ENCODE results near the gene CLP1. TPM values are rescaled to one million over a fixed set of nuclear protein-coding genes. Genes with fewer than 3 reads are reported as not detected.

The CLP1 gene
- total RNA-seq, 3 donors from 2014 or later (not counting 1 experiment from before 2014, with no cell fraction given), result 18.5 to 23.1 (median 22.8) TPM

DNA sequence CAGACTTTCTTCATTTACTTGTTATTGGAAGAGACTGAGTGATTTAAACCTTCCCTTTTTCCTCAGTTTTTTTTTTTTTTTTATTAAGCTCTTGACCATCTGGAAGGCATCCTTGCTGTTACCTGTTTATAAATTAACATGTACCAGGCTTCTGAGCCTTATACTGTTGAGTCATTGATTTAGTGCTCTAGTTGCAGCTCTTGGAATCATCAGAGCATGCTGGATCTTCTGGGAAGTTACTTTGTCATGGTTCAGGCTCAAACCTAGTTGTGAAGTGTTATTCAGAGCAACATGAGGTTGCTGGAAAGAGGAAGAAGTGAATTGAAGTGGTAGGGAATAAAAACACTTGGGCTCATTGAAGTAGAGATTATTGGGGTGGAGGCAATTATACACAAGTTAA lies 16.7 kb downstream of the CLP1 start:
- Mint-ChIP-seq H3K4me3 (no peak overlapping the region), H3K27ac (peak overlapping the region in 1 of 2 donors; percentile 67), H3K4me1 (peaks cover 56 to 65% of the 10 kb centered on the region in 2 donors), H3K36me3 (peaks cover 8% of the 10 kb centered on the region), H3K27me3 (ENCODE audit: low read depth in 2 of 2) (no peaks in the 10 kb centered on the region), H3K9me3 (no peaks in the 10 kb centered on the region)
- no peaks in the 10 kb centered on the region for H3K27me3 ChIP-seq (ENCODE audit: control insufficient read depth, insufficient read depth, low read length)
- peaks cover 50% of the 10 kb centered on the region for H3K36me3 ChIP-seq (ENCODE audit: control insufficient read depth, insufficient read depth, low read length)
- no peak overlapping the region for H3K4me3 ChIP-seq (ENCODE audit: low read length)
- H3K4me1 ChIP-seq (ENCODE audit: control insufficient read depth, insufficient read depth, low read length), result peaks cover 5% of the 10 kb centered on the region
- ATAC-seq (no peak), DNase-seq (no peak)
- H3K27ac ChIP-seq (ENCODE audit: low read length), result no peak overlapping the region
- no peaks in the 10 kb centered on the region for H3K9me3 ChIP-seq (ENCODE audit: control insufficient read depth, insufficient read depth, low read length)
- TF ChIP-seq, protein P1, sequence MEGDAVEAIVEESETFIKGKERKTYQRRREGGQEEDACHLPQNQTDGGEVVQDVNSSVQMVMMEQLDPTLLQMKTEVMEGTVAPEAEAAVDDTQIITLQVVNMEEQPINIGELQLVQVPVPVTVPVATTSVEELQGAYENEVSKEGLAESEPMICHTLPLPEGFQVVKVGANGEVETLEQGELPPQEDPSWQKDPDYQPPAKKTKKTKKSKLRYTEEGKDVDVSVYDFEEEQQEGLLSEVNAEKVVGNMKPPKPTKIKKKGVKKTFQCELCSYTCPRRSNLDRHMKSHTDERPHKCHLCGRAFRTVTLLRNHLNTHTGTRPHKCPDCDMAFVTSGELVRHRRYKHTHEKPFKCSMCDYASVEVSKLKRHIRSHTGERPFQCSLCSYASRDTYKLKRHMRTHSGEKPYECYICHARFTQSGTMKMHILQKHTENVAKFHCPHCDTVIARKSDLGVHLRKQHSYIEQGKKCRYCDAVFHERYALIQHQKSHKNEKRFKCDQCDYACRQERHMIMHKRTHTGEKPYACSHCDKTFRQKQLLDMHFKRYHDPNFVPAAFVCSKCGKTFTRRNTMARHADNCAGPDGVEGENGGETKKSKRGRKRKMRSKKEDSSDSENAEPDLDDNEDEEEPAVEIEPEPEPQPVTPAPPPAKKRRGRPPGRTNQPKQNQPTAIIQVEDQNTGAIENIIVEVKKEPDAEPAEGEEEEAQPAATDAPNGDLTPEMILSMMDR (IDR thresholded peaks at IDR 0.05), result no peak
- intact Hi-C loops (cut with micrococcal nuclease), result no loop called here

DNA sequence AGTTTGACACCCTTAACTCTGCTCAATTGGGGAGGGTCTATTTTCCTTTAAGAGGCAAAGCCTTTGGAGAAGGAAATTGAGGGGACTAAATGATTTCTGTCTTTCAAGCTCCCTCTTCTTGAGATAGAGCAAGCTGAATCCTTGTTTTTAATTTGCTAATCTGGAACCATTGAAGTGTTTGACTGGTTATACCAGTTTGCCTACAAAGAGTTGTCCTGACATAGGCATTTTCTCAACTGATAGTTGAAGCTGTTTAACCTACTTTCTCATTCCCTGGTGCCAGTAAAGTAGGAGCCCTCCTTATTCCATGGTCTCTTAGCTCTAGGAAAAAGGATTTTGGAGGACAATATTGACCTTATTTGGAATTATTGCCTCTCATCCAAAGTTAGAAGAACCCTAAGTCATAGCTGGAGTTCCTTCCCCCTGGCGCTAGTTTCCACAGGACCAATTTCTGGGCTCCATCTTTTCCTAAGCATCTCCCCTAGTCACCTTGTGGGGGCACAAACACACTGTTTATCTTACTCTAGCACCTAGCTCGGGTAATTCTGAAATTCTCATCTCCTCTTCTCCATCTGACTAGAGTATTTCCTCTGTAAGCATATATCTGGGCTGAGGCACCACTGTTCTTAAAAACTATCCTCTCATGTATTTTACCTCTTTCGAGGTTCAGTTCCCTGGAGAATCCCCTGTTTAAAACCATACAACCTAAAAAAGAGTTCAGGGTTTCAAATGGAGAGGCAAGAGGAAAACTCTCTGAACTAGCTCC lies 17.8 kb downstream of the CLP1 start:
- intact Hi-C loops (cut with micrococcal nuclease), result no loop called here
- no peak overlapping the region for H3K4me3 Mint-ChIP-seq
- Histone ChIP-seq H3K4me3 (ENCODE audit: low read length) (no peak overlapping the region), H3K36me3 (ENCODE audit: control insufficient read depth, insufficient read depth, low read length) (peaks cover 58% of the 10 kb centered on the region), H3K4me1 (ENCODE audit: control insufficient read depth, insufficient read depth, low read length) (peaks cover 4% of the 10 kb centered on the region), H3K27me3 (ENCODE audit: control insufficient read depth, insufficient read depth, low read length) (no peaks in the 10 kb centered on the region), H3K27ac (ENCODE audit: low read length) (no peak overlapping the region), H3K9me3 (ENCODE audit: control insufficient read depth, insufficient read depth, low read length) (no peaks in the 10 kb centered on the region)
- ATAC-seq (no peak), DNase-seq (no peak)
- H3K9me3 Mint-ChIP-seq, result no peaks in the 10 kb centered on the region
- peaks cover 52 to 55% of the 10 kb centered on the region in 2 donors for H3K4me1 Mint-ChIP-seq
- H3K36me3 Mint-ChIP-seq, result peaks cover 8% of the 10 kb centered on the region
- H3K27ac Mint-ChIP-seq, result peak overlapping the region; percentile 26 to 67
- TF ChIP-seq, protein P1 (IDR thresholded peaks at IDR 0.05), result no peak
- 80% methylated on average over 3 of the region's 3 CpGs for WGBS (ENCODE audit: insufficient coverage)
- no peaks in the 10 kb centered on the region for H3K27me3 Mint-ChIP-seq (ENCODE audit: low read depth in 2 of 2)

GRCh38 chr11:57679396-57679795 lies 21.8 kb downstream of the CLP1 start:
- Mint-ChIP-seq H3K4me3 (no peak overlapping the region), H3K4me1 (peaks cover 50 to 59% of the 10 kb centered on the region in 2 donors)

More at GRCh38 chr11:57679396-57679795, 21.8 kb downstream of the CLP1 start:
- no peaks in the 10 kb centered on the region for H3K27me3 Mint-ChIP-seq (ENCODE audit: low read depth in 2 of 2)
- Histone ChIP-seq H3K4me1 (ENCODE audit: control insufficient read depth, insufficient read depth, low read length) (peaks cover 4% of the 10 kb centered on the region), H3K36me3 (ENCODE audit: control insufficient read depth, insufficient read depth, low read length) (peaks cover 65% of the 10 kb centered on the region), H3K27ac (ENCODE audit: low read length) (no peak overlapping the region), H3K9me3 (ENCODE audit: control insufficient read depth, insufficient read depth, low read length) (no peaks in the 10 kb centered on the region), H3K4me3 (ENCODE audit: low read length) (no peak overlapping the region), H3K27me3 (ENCODE audit: control insufficient read depth, insufficient read depth, low read length) (no peaks in the 10 kb centered on the region)
- peaks cover 15% of the 10 kb centered on the region for H3K36me3 Mint-ChIP-seq
- intact Hi-C loops (cut with micrococcal nuclease), result no loop called here
- ATAC-seq (no peak), DNase-seq (no peak)
- no peaks in the 10 kb centered on the region for H3K9me3 Mint-ChIP-seq
- H3K27ac Mint-ChIP-seq, result no peak overlapping the region
- 97% methylated on average over 4 of the region's 4 CpGs for WGBS (ENCODE audit: insufficient coverage)
- TF ChIP-seq, protein P1 (IDR thresholded peaks at IDR 0.05), result no peak
